OCI-LY7 (cell line): ENCODE measurements around the gene KIR3DL2. TPM values are rescaled to one million over a fixed set of nuclear protein-coding genes. Genes with fewer than 3 reads are reported as not detected.
A peak's percentile ranks its signal among the peaks of the same experiment; 100 is the strongest.

Experiments
- BruUV-seq: library from RNA; stranded (reverse); fragments of 400-500 nt; replicated peaks from 2 replicates; lab custom pipeline; 2021; lab: Mats Ljungman, UMichigan
- CTCF ChIA-PET: fragments of 300-600 bp; sonication (Branson Sonifier 250); formaldehyde crosslinking; loops from one replicate; lab custom pipeline; 2022; ENCODE audit warnings: antibody characterized with exemption; ENCODE audit not compliant: unreplicated experiment; lab: Charles Lee
- POLR2A ChIA-PET: fragments of 300-600 bp; sonication (Branson Sonifier 250); formaldehyde crosslinking; loops from one replicate; lab custom pipeline; 2022; ENCODE audit warnings: antibody characterized with exemption; lab: Charles Lee
- DNase-seq: peaks from one replicate; pipeline ENCODE4 v3.0.0-alpha.2; 2015; ENCODE audit warnings: low spot score
- H2AFZ ChIP-seq: fragments of 200-600 bp; sonication (generic), shearing (Covaris generic); 2 replicates; pipeline ENCODE4 v1.6.1; 2014; ENCODE audit warnings: mild to moderate bottlenecking, antibody characterized with exemption, low read length, moderate library complexity
- H3K27ac ChIP-seq: fragments of 200-600 bp; sonication (generic); 2 replicates; pipeline ENCODE4 v1.5.1; 2014; ENCODE audit warnings: mixed run types, low read depth, mild to moderate bottlenecking, moderate library complexity, low read length, inconsistent platforms; ENCODE audit not compliant: poor library complexity, severe bottlenecking
- H3K36me3 ChIP-seq: fragments of 200-600 bp; sonication (generic); 2 replicates; pipeline ENCODE4 v1.6.1; 2014; ENCODE audit warnings: mild to moderate bottlenecking, antibody characterized with exemption, low read length, moderate library complexity, mixed read lengths; ENCODE audit not compliant: insufficient read depth
- H3K4me1 ChIP-seq: fragments of 200-600 bp; sonication (generic); 2 replicates; pipeline ENCODE4 v1.5.1; 2014; ENCODE audit warnings: mild to moderate bottlenecking, low read length; ENCODE audit not compliant: insufficient read depth, poor library complexity, severe bottlenecking
- H3K4me2 ChIP-seq: fragments of 200-600 bp; sonication (generic); 2 replicates; pipeline ENCODE4 v1.6.1; 2014; ENCODE audit warnings: mild to moderate bottlenecking, low read length
- H3K4me3 ChIP-seq: fragments of 200-600 bp; sonication (generic); 2 replicates; pipeline ENCODE4 v1.5.1; 2014; ENCODE audit warnings: mild to moderate bottlenecking, low read depth, low read length; ENCODE audit not compliant: poor library complexity, severe bottlenecking
- H3K79me2 ChIP-seq: fragments of 200-600 bp; sonication (generic); 2 replicates; pipeline ENCODE4 v1.6.1; 2016; ENCODE audit warnings: low read depth, mild to moderate bottlenecking, low read length, moderate library complexity, mixed read lengths; ENCODE audit not compliant: insufficient read depth
- H3K9me2 ChIP-seq: fragments of 200-600 bp; sonication (generic); 2 replicates; pipeline ENCODE4 v1.6.1; 2016; ENCODE audit warnings: mild to moderate bottlenecking, low read length, mixed read lengths; ENCODE audit not compliant: insufficient read depth
- H3K9me3 ChIP-seq: fragments of 200-600 bp; sonication (generic); 2 replicates; pipeline ENCODE4 v1.6.1; 2014; ENCODE audit warnings: mild to moderate bottlenecking, mixed run types, low read length, mixed read lengths
- H4K20me1 ChIP-seq: fragments of 200-600 bp; sonication (generic); 2 replicates; pipeline ENCODE4 v1.6.1; 2014; ENCODE audit warnings: mild to moderate bottlenecking, antibody characterized with exemption, low read length, moderate library complexity, mixed read lengths; ENCODE audit not compliant: insufficient read depth
- EZH2phosphoT487 ChIP-seq: fragments of 200-600 bp; sonication (generic); IDR thresholded peaks from 2 replicates; pipeline ENCODE4 v1.6.1; 2018; ENCODE audit warnings: low read depth, borderline replicate concordance, mild to moderate bottlenecking, mixed run types, antibody characterized with exemption, low read length, moderate library complexity, mixed read lengths
- intact Hi-C: fragments of 100-400 bp; cut with micrococcal nuclease; formaldehyde crosslinking; loops from one replicate; pipeline ENCODE4 v1.10.0; 2022; ENCODE audit not compliant: unreplicated experiment
- total RNA-seq, 2 experiments: library from RNA; depleted of rRNA in 1 of 2; stranded (reverse); fragments of >200 nt in 1 of 2; shearing (Covaris generic) in 1 of 2; gene quantifications; 2 replicates each; pipeline ENCODE4 v1.2.3, GENCODE V29; 2014 to 2022
- TF ChIP-seq, protein P1 (sequence below): fragments of 200-600 bp; sonication (generic); conservative IDR thresholded peaks from 2 replicates; pipeline ENCODE4 v1.5.1; 2014; ENCODE audit warnings: mild to moderate bottlenecking, antibody characterized with exemption, low read length, moderate library complexity, mixed read lengths

The KIR3DL2 gene
- total RNA-seq, 2 experiments from 2014 or later: not detected

- Histone ChIP-seq H3K36me3 (no peaks in the 10 kb centered on the region), H3K79me2 (no peaks in the 10 kb centered on the region), H4K20me1 (no peaks in the 10 kb centered on the region), H3K9me2 (no peaks in the 10 kb centered on the region), H3K4me2 (no peak overlapping the region), H2AFZ (no peak overlapping the region), H3K4me3 (no peak overlapping the region), H3K4me1 (peaks cover 12% of the 10 kb centered on the region), H3K27ac (no peak overlapping the region), H3K9me3 (no peaks in the 10 kb centered on the region)
- DNase-seq: no peak
- ChIA-PET POLR2A (no interaction called here), CTCF (no interaction called here)
- no TSS peak for BruUV-seq
- intact Hi-C loops: no loop called here
- TF ChIP-seq, protein P1, sequence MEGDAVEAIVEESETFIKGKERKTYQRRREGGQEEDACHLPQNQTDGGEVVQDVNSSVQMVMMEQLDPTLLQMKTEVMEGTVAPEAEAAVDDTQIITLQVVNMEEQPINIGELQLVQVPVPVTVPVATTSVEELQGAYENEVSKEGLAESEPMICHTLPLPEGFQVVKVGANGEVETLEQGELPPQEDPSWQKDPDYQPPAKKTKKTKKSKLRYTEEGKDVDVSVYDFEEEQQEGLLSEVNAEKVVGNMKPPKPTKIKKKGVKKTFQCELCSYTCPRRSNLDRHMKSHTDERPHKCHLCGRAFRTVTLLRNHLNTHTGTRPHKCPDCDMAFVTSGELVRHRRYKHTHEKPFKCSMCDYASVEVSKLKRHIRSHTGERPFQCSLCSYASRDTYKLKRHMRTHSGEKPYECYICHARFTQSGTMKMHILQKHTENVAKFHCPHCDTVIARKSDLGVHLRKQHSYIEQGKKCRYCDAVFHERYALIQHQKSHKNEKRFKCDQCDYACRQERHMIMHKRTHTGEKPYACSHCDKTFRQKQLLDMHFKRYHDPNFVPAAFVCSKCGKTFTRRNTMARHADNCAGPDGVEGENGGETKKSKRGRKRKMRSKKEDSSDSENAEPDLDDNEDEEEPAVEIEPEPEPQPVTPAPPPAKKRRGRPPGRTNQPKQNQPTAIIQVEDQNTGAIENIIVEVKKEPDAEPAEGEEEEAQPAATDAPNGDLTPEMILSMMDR: no peak
- no peak for TF ChIP-seq EZH2phosphoT487
Observed at GRCh38 chr19:54871696-54872095, 21.5 kb downstream of the KIR3DL2 start.

DNA sequence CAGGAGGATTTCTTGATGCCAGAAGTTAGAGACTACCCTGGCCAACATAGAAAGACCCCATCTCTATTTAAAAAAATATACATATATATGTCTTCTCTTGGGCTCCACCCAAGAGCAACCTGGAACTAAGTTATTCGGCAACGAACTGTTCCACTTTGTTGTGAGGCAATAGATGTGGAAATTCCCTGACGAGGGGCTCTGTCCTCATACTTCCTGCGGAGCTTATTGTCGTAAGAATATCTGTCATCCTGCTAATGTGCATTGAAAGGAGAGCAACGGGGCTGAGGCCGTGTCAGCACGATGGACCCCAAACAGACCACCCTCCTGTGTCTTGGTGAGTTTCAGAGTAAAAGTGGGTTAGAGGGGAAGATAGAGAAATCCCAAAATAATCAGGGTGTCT is 23.7 kb downstream of the KIR3DL2 start, which contains the start of gene FCAR:
Gene FCAR (plus strand): TSS at position 246 of the 400 bp plus-strand sequence. CDS start 55 bp downstream, at position 301.
- BruUV-seq: no TSS peak
- Histone ChIP-seq H3K27ac (no peak within 1 kb of the TSS), H3K9me2 (no peaks in the 10 kb centered on the region), H3K9me3 (no peaks in the 10 kb centered on the region), H3K4me3 (no peak within 1 kb of the TSS), H3K4me1 (peaks cover 7% of the 10 kb centered on the region), H3K79me2 (no peaks in the 10 kb centered on the region), H4K20me1 (no peaks in the 10 kb centered on the region), H2AFZ (no peak within 1 kb of the TSS), H3K4me2 (no peak within 1 kb of the TSS), H3K36me3 (no peaks in the 10 kb centered on the region)
- ChIA-PET POLR2A (no interaction called here), CTCF (no interaction called here)
- intact Hi-C loops: no loop called here
- no peak for DNase-seq
- no peak for TF ChIP-seq EZH2phosphoT487
- TF ChIP-seq, protein P1: no peak

GRCh38 chr19:54875506-54875905 is 25.3 kb downstream of the KIR3DL2 start:
- Histone ChIP-seq H3K79me2 (no peaks in the 10 kb centered on the region), H3K4me2 (no peak overlapping the region), H3K36me3 (no peaks in the 10 kb centered on the region), H3K4me3 (no peak overlapping the region), H3K9me2 (no peaks in the 10 kb centered on the region), H3K9me3 (no peaks in the 10 kb centered on the region), H3K27ac (no peak overlapping the region), H3K4me1 (peaks cover 7% of the 10 kb centered on the region), H4K20me1 (no peaks in the 10 kb centered on the region), H2AFZ (no peak overlapping the region)
- no peak for TF ChIP-seq EZH2phosphoT487
- DNase-seq: peak; percentile 19
- intact Hi-C loops: no loop called here
- POLR2A ChIA-PET: no interaction called here
- CTCF ChIA-PET: no interaction called here
- no TSS peak for BruUV-seq
